C4-2B (cell line): ENCODE results near the gene TMTC2.

Experiments used
- CTCF ChIP-seq: fragments of 450-650 bp; conservative IDR thresholded peaks from 2 replicates; pipeline ENCODE4 v1.5.1; 2017; ENCODE audit warnings: mild to moderate bottlenecking
- ZFX ChIP-seq: fragments of 450-650 bp; IDR thresholded peaks from 2 replicates; pipeline ENCODE4 v1.6.1; 2017

- TF ChIP-seq CTCF (no peak), ZFX (no peak)
Observed at GRCh38 chr12:83082690-83083276, 396.1 kb downstream of the TMTC2 start.
